ENCODE measurements around the gene NTRK2. TPM values are rescaled to one million over a fixed set of nuclear protein-coding genes. Genes with fewer than 3 reads are reported as not detected.

NTRK2 gene
- total and polyA plus RNA-seq, 4 donors: 0.88 to 48.1 (median 28.2) TPM

DNA sequence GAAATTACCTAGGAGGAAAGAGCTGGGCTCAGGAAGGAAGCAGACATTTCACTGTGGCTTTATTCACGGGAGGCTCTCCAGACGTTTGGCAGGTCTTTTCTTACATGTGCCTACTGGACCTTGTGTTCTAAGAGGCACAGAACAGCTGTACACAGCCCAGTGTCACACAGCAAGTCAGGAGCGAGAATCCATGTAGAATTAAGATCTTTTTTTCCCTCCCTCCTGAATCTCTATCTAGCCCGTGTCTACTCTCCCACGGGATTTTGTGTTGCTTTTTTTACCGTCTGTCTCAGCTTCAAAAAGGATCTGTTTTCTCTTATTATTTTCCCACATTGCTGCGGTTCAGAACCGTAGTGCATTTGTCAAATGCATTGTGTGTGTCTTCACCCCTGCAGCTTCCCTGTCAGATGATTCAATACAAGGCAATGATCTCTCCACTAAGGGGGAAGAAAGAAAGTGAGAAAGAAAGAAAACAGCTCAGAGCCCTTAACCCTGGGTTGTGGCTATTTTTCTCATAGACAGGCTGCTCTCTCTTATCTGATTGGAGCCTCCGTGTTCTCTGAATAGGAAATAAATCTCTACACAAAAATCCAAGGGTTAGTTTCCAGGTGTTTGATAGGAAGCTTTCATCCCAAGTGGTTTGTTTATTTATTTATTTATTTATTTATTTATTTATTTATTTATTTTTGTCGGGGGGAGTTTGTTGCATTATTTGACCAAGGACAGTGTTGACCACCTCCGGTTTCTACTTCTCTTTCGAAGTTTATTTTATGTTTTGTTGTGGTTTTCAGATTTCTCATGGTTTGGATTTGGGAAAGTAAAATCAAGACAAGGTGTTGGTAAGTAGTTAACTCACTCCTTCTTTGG is 191.0 kb downstream of the NTRK2 start:
- H3K4me1 ChIP-seq (ENCODE audit: control insufficient read depth in 1 of 2, insufficient read depth in 2 of 2, low read length in 2 of 2): peaks cover 0 to 3% of the 10 kb centered on the region in 2 donors
- WGBS, 2 donors: 67 to 70% methylated on average over 12 of the region's 12 CpGs
- no peaks in the 10 kb centered on the region for H3K36me3 ChIP-seq (ENCODE audit: control insufficient read depth in 1 of 2, insufficient read depth in 2 of 2, low read length in 1 of 2)
- no peaks in the 10 kb centered on the region for H3K9me3 ChIP-seq (ENCODE audit: control insufficient read depth, low read length)
- intact Hi-C loops (cut with DNase I): loop anchor here in 1 of 2 donors (10.0 kb wide), 1 partner anchor 364 kb away; no protein-coding TSS in a partner anchor
- H3K27me3 ChIP-seq (ENCODE audit: control insufficient read depth in 1 of 2, insufficient read depth in 2 of 2, low read length in 1 of 2): no peaks in the 10 kb centered on the region
- DNase-seq (no peak), ATAC-seq (ENCODE audit: low FRiP score) (no peak)
- no peak overlapping the region for H3K27ac ChIP-seq (ENCODE audit: low read depth in 1 of 2, low read length in 2 of 2)
- no peak overlapping the region for H3K4me3 ChIP-seq (ENCODE audit: low read length in 2 of 2)

- no peak overlapping the region for H3K4me3 ChIP-seq (ENCODE audit: low read length in 2 of 2)
- H3K36me3 ChIP-seq (ENCODE audit: control insufficient read depth in 1 of 2, insufficient read depth in 2 of 2, low read length in 1 of 2): no peaks in the 10 kb centered on the region
- H3K4me1 ChIP-seq (ENCODE audit: control insufficient read depth in 1 of 2, insufficient read depth in 2 of 2, low read length in 2 of 2): no peaks in the 10 kb centered on the region
- WGBS, 2 donors: 90 to 92% methylated on average over 4 of the region's 4 CpGs
- DNase-seq (no peak), ATAC-seq (ENCODE audit: low FRiP score) (no peak)
- no peak overlapping the region for H3K27ac ChIP-seq (ENCODE audit: low read depth in 1 of 2, low read length in 2 of 2)
- intact Hi-C loops (cut with DNase I): loop anchor here in 1 of 2 donors (10.0 kb wide), 1 partner anchor 363 kb away; no protein-coding TSS in a partner anchor
- no peaks in the 10 kb centered on the region for H3K27me3 ChIP-seq (ENCODE audit: control insufficient read depth in 1 of 2, insufficient read depth in 2 of 2, low read length in 1 of 2)
- H3K9me3 ChIP-seq (ENCODE audit: control insufficient read depth, low read length): no peaks in the 10 kb centered on the region
These were observed 191.9 kb downstream of the NTRK2 start for GRCh38 chr9:84861455-84861854.

DNA sequence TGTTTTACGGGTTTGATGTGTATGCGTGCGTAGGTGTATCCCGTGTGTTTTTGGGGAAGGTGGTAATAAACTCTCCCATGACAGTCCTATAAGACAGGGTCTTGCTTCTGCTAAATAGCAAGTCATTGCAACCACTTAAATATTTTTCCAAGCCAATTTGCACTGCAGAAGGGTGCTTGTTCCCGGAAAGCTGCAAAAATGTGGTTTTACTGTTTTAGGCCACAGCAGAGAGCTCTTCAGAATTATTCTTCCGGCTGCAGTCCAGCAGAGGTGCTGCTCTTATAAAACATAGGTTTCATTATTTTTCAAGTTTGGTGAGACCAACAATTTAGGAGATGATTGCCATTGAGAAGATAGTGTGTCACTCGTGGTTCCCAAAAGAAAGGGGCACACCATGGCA is 192.8 kb downstream of the NTRK2 start:
- 96 to 97% methylated on average over 7 of the region's 7 CpGs for WGBS, 2 donors
- ATAC-seq (ENCODE audit: low FRiP score) (no peak), DNase-seq (no peak)
- Histone ChIP-seq H3K4me3 (ENCODE audit: low read length in 2 of 2) (no peak overlapping the region), H3K27ac (ENCODE audit: low read depth in 1 of 2, low read length in 2 of 2) (no peak overlapping the region), H3K4me1 (ENCODE audit: control insufficient read depth in 1 of 2, insufficient read depth in 2 of 2, low read length in 2 of 2) (no peaks in the 10 kb centered on the region), H3K36me3 (ENCODE audit: control insufficient read depth in 1 of 2, insufficient read depth in 2 of 2, low read length in 1 of 2) (no peaks in the 10 kb centered on the region), H3K27me3 (ENCODE audit: control insufficient read depth in 1 of 2, insufficient read depth in 2 of 2, low read length in 1 of 2) (no peaks in the 10 kb centered on the region), H3K9me3 (ENCODE audit: control insufficient read depth, low read length) (no peaks in the 10 kb centered on the region)
- intact Hi-C loops (cut with DNase I): loop anchor here in 1 of 2 donors (10.0 kb wide), 1 partner anchor 362 kb away; no protein-coding TSS in a partner anchor

- Histone ChIP-seq H3K36me3 (ENCODE audit: control insufficient read depth in 1 of 2, insufficient read depth in 2 of 2, low read length in 1 of 2) (no peaks in the 10 kb centered on the region), H3K4me3 (ENCODE audit: low read length in 2 of 2) (no peak overlapping the region), H3K4me1 (ENCODE audit: control insufficient read depth in 1 of 2, insufficient read depth in 2 of 2, low read length in 2 of 2) (no peaks in the 10 kb centered on the region), H3K9me3 (ENCODE audit: control insufficient read depth, low read length) (no peaks in the 10 kb centered on the region), H3K27me3 (ENCODE audit: control insufficient read depth in 1 of 2, insufficient read depth in 2 of 2, low read length in 1 of 2) (no peaks in the 10 kb centered on the region), H3K27ac (ENCODE audit: low read depth in 1 of 2, low read length in 2 of 2) (no peak overlapping the region)
- ATAC-seq (ENCODE audit: low FRiP score) (peak; percentile 10), DNase-seq (peak; percentile 51 to 79)
- WGBS, 2 donors: 2 to 4% methylated on average over 2 of the region's 2 CpGs
- intact Hi-C loops (cut with DNase I): loop anchor here in 1 of 2 donors (10.0 kb wide), 1 partner anchor 362 kb away; no protein-coding TSS in a partner anchor
These were observed 193.3 kb downstream of the NTRK2 start for GRCh38 chr9:84862810-84863287.

- 71 to 81% methylated on average over 4 of the region's 4 CpGs for WGBS, 2 donors
- Histone ChIP-seq H3K9me3 (ENCODE audit: control insufficient read depth, low read length) (no peaks in the 10 kb centered on the region), H3K27ac (ENCODE audit: low read depth in 1 of 2, low read length in 2 of 2) (no peak overlapping the region), H3K4me1 (ENCODE audit: control insufficient read depth in 1 of 2, insufficient read depth in 2 of 2, low read length in 2 of 2) (no peaks in the 10 kb centered on the region), H3K27me3 (ENCODE audit: control insufficient read depth in 1 of 2, insufficient read depth in 2 of 2, low read length in 1 of 2) (no peaks in the 10 kb centered on the region), H3K36me3 (ENCODE audit: control insufficient read depth in 1 of 2, insufficient read depth in 2 of 2, low read length in 1 of 2) (no peaks in the 10 kb centered on the region), H3K4me3 (ENCODE audit: low read length in 2 of 2) (no peak overlapping the region)
- intact Hi-C loops (cut with DNase I): loop anchor here in 1 of 2 donors (10.0 kb wide), 1 partner anchor 361 kb away; no protein-coding TSS in a partner anchor
- no peak for DNase-seq
- no peak for ATAC-seq (ENCODE audit: low FRiP score)
These were observed 193.8 kb downstream of the NTRK2 start for GRCh38 chr9:84863372-84863771.

DNA sequence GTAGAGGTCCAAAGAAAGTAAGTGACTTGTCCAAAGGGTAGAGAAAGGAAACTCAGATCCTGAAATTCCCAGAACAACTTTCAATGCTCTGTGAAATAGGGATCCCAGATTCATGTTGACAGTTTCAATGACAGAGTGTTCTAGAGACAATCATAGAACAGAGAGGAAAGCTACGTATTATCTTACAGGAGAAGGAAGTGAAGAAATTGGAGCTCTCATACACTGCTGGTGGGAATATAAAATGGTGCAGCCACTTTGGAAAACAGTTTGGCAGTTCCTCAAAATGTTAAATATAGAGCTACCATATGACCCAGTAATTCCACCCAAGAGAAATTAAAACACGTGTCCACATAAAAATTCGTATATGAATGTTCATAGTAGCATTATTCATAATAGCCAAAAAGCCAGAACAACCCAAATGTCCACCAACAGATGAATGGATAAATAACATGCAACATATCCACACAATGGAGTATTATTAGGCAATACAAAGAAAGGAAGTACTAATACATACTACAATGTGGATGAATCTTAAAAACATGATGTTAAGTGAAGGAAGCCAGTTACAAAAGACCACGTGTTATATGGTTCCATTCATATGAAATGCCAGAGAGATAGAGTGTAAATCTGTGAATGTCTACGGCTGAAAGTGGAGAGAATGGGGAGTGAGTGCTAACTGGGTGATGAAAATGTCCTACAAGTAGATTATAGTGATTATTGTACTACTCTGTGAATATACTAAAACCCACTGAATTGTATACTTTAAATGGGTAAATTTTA is 197.1 kb downstream of the NTRK2 start:
- intact Hi-C loops (cut with DNase I): loop anchor here in 1 of 2 donors (10.0 kb wide), 1 partner anchor 358 kb away; no protein-coding TSS in a partner anchor
- H3K27ac ChIP-seq (ENCODE audit: low read depth in 1 of 2, low read length in 2 of 2): no peak overlapping the region
- ATAC-seq (ENCODE audit: low FRiP score) (no peak), DNase-seq (no peak)
- H3K27me3 ChIP-seq (ENCODE audit: control insufficient read depth in 1 of 2, insufficient read depth in 2 of 2, low read length in 1 of 2): no peaks in the 10 kb centered on the region
- no peaks in the 10 kb centered on the region for H3K36me3 ChIP-seq (ENCODE audit: control insufficient read depth in 1 of 2, insufficient read depth in 2 of 2, low read length in 1 of 2)
- no peak overlapping the region for H3K4me3 ChIP-seq (ENCODE audit: low read length in 2 of 2)
- no peaks in the 10 kb centered on the region for H3K9me3 ChIP-seq (ENCODE audit: control insufficient read depth, low read length)
- H3K4me1 ChIP-seq (ENCODE audit: control insufficient read depth in 1 of 2, insufficient read depth in 2 of 2, low read length in 2 of 2): no peaks in the 10 kb centered on the region
- 69 to 76% methylated on average over 5 of the region's 5 CpGs for WGBS, 2 donors

DNA sequence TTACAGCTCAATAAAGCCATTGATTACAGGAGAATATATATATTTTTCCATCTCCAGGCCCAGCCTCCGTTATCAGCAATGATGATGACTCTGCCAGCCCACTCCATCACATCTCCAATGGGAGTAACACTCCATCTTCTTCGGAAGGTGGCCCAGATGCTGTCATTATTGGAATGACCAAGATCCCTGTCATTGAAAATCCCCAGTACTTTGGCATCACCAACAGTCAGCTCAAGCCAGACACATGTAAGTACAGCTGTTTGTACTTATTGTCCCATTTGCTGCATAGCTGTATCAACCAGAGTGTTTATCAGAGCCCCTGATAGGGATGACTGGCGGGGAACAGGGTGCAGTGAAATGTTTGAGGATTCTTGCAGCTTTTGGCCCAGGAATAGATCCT is 197.7 kb downstream of the NTRK2 start:
- Histone ChIP-seq H3K27ac (ENCODE audit: low read depth in 1 of 2, low read length in 2 of 2) (no peak overlapping the region), H3K27me3 (ENCODE audit: control insufficient read depth in 1 of 2, insufficient read depth in 2 of 2, low read length in 1 of 2) (no peaks in the 10 kb centered on the region), H3K36me3 (ENCODE audit: control insufficient read depth in 1 of 2, insufficient read depth in 2 of 2, low read length in 1 of 2) (no peaks in the 10 kb centered on the region), H3K4me1 (ENCODE audit: control insufficient read depth in 1 of 2, insufficient read depth in 2 of 2, low read length in 2 of 2) (no peaks in the 10 kb centered on the region), H3K9me3 (ENCODE audit: control insufficient read depth, low read length) (no peaks in the 10 kb centered on the region), H3K4me3 (ENCODE audit: low read length in 2 of 2) (no peak overlapping the region)
- WGBS, 2 donors: 87 to 94% methylated on average over 3 of the region's 3 CpGs
- no peak for ATAC-seq (ENCODE audit: low FRiP score)
- no peak for DNase-seq
- intact Hi-C loops (cut with DNase I): loop anchor here in 1 of 2 donors (10.0 kb wide), 1 partner anchor 358 kb away; no protein-coding TSS in a partner anchor

GRCh38 chr9:84869091-84869490 is 199.6 kb downstream of the NTRK2 start:
- H3K36me3 ChIP-seq (ENCODE audit: control insufficient read depth in 1 of 2, insufficient read depth in 2 of 2, low read length in 1 of 2): no peaks in the 10 kb centered on the region
- no peaks in the 10 kb centered on the region for H3K27me3 ChIP-seq (ENCODE audit: control insufficient read depth in 1 of 2, insufficient read depth in 2 of 2, low read length in 1 of 2)
- no peaks in the 10 kb centered on the region for H3K4me1 ChIP-seq (ENCODE audit: control insufficient read depth in 1 of 2, insufficient read depth in 2 of 2, low read length in 2 of 2)
- intact Hi-C loops (cut with DNase I): loop anchor here in 1 of 2 donors (10.0 kb wide), 1 partner anchor 356 kb away; no protein-coding TSS in a partner anchor
- no peak for DNase-seq
- 94 to 100% methylated on average over 2 of the region's 2 CpGs for WGBS, 2 donors
- no peak for ATAC-seq (ENCODE audit: low FRiP score)
- H3K9me3 ChIP-seq (ENCODE audit: control insufficient read depth, low read length): no peaks in the 10 kb centered on the region
- no peak overlapping the region for H3K4me3 ChIP-seq (ENCODE audit: low read length in 2 of 2)
- no peak overlapping the region for H3K27ac ChIP-seq (ENCODE audit: low read depth in 1 of 2, low read length in 2 of 2)
